HepG2 (cell line): ENCODE data around the gene MCF2L. TPM values are rescaled to one million over a fixed set of nuclear protein-coding genes. Genes with fewer than 3 reads are reported as not detected.

Experiments
- CHD4 ChIP-seq: fragments of 200-600 bp; sonication (generic); IDR thresholded peaks from 2 replicates; pipeline ENCODE4 v1.7.0; 2017; ENCODE audit warnings: mild to moderate bottlenecking, low read length, borderline replicate concordance
- FOXM1 ChIP-seq: sonication (generic); formaldehyde crosslinking; IDR thresholded peaks from 2 replicates; pipeline ENCODE4 v1.5.0; 2020; ENCODE audit warnings: missing genetic modification reagents
- GATAD1 ChIP-seq: IDR thresholded peaks from 2 replicates; pipeline ENCODE4 v1.6.1; 2016; ENCODE audit warnings: missing genetic modification reagents, missing compliant biosample characterization
- MAF1 ChIP-seq: sonication (generic); formaldehyde crosslinking; IDR thresholded peaks from 2 replicates; pipeline ENCODE4 v1.5.0; 2020; ENCODE audit warnings: missing genetic modification reagents, borderline replicate concordance
- MXI1 ChIP-seq: IDR thresholded peaks from 3 replicates; pipeline ENCODE4 v1.6.1; 2012; ENCODE audit warnings: low read depth, low read length, inconsistent platforms, borderline replicate concordance
- NFE2L2 ChIP-seq: fragments of 150-350 bp; IDR thresholded peaks from 2 replicates; pipeline ENCODE4 v1.6.1; 2014; ENCODE audit warnings: low read length
- NFKBIZ ChIP-seq: IDR thresholded peaks from 2 replicates; pipeline ENCODE4 v1.6.1; 2018; ENCODE audit warnings: missing genetic modification reagents, missing compliant biosample characterization
- SATB2 ChIP-seq: sonication (generic); formaldehyde crosslinking; IDR thresholded peaks from 2 replicates; pipeline ENCODE4 v1.5.0; 2020; ENCODE audit warnings: missing genetic modification reagents
- SOX5 ChIP-seq: IDR thresholded peaks from 2 replicates; pipeline ENCODE4 v1.6.1; 2016; ENCODE audit warnings: borderline replicate concordance
- SRF ChIP-seq: IDR thresholded peaks from 2 replicates; pipeline ENCODE4 v1.6.1; 2011; ENCODE audit warnings: mild to moderate bottlenecking, low read depth, low read length, moderate library complexity
- TCF7 ChIP-seq: sonication (generic); IDR thresholded peaks from 2 replicates; pipeline ENCODE4 v1.6.1; 2016; ENCODE audit warnings: antibody characterized with exemption, low read depth
- ZNF136 ChIP-seq: sonication (generic); formaldehyde crosslinking; IDR thresholded peaks from 2 replicates; pipeline ENCODE4 v1.8.1; 2022; ENCODE audit warnings: low read depth, mild to moderate bottlenecking, moderate library complexity, missing genetic modification reagents
- ZNF138 ChIP-seq: sonication (generic); formaldehyde crosslinking; IDR thresholded peaks from 2 replicates; pipeline ENCODE4 v1.5.0; 2020; ENCODE audit warnings: mild to moderate bottlenecking, low read depth, missing genetic modification reagents
- ZNF496 ChIP-seq: sonication (generic); formaldehyde crosslinking; IDR thresholded peaks from 2 replicates; pipeline ENCODE4 v1.8.1; 2023; ENCODE audit warnings: mild to moderate bottlenecking, moderate library complexity, missing genetic modification reagents; ENCODE audit not compliant: insufficient replicate concordance
- ZNF629 ChIP-seq: sonication (generic); formaldehyde crosslinking; conservative IDR thresholded peaks from 2 replicates; pipeline ENCODE4 v1.5.0; 2020; ENCODE audit warnings: missing genetic modification reagents
- ZSCAN31 ChIP-seq: sonication (generic); formaldehyde crosslinking; IDR thresholded peaks from 2 replicates; pipeline ENCODE4 v1.5.0; 2020; ENCODE audit warnings: low read depth, mild to moderate bottlenecking, missing genetic modification reagents
- polyA plus RNA-seq, 8 experiments: library from polyadenylated mRNA; depleted of rRNA in 3 of 8; stranded (reverse) in 7 of 8; unstranded in 1 of 8; fragments of >200 nt; fragmentation: Illumina TruSeq in 4 of 8; extraction: Trizol in 4 of 8; gene quantifications; 2 replicates each; pipeline versions ENCODE4 v1.2.1 to v1.2.3, GENCODE V29; 2011 to 2016; ENCODE audit warnings: low read depth in 4 of 8, missing spikeins in 1 of 8, mixed read lengths in 1 of 8; ENCODE audit not compliant: insufficient read depth in 1 of 8
- total RNA-seq, 5 experiments: library from RNA; depleted of rRNA; stranded (reverse); fragments of >200 nt; fragmentation: Illumina TruSeq; extraction: Trizol; gene quantifications; 2 replicates each; pipeline ENCODE4 v1.2.3, GENCODE V29; 2016; ENCODE audit warnings: low read depth in 1 of 5
- TF ChIP-seq, protein P1 (sequence below): sonication (generic); formaldehyde crosslinking; IDR thresholded peaks from 2 replicates; pipeline ENCODE4 v1.4.0; 2020; ENCODE audit warnings: missing genetic modification reagents, mild to moderate bottlenecking, borderline replicate concordance
- TF ChIP-seq, protein P2 (sequence below): sonication (generic); formaldehyde crosslinking; IDR thresholded peaks from 2 replicates; pipeline ENCODE4 v1.5.0; 2020; ENCODE audit warnings: missing genetic modification reagents
- TF ChIP-seq, protein P3 (sequence below): sonication (generic); formaldehyde crosslinking; IDR thresholded peaks from 2 replicates; pipeline ENCODE4 v1.4.0; 2020; ENCODE audit warnings: missing genetic modification reagents
- TF ChIP-seq, protein P4 (sequence below): sonication (generic); formaldehyde crosslinking; IDR thresholded peaks from 2 replicates; pipeline ENCODE4 v1.5.0; 2020; ENCODE audit warnings: mild to moderate bottlenecking, low read depth, missing genetic modification reagents, borderline replicate concordance

The MCF2L gene
- total and polyA plus RNA-seq, 2 of the 13 experiments (the other 11 are each of a cell fraction or from before 2014, with no cell fraction given): 19.4 to 28.4 TPM

DNA sequence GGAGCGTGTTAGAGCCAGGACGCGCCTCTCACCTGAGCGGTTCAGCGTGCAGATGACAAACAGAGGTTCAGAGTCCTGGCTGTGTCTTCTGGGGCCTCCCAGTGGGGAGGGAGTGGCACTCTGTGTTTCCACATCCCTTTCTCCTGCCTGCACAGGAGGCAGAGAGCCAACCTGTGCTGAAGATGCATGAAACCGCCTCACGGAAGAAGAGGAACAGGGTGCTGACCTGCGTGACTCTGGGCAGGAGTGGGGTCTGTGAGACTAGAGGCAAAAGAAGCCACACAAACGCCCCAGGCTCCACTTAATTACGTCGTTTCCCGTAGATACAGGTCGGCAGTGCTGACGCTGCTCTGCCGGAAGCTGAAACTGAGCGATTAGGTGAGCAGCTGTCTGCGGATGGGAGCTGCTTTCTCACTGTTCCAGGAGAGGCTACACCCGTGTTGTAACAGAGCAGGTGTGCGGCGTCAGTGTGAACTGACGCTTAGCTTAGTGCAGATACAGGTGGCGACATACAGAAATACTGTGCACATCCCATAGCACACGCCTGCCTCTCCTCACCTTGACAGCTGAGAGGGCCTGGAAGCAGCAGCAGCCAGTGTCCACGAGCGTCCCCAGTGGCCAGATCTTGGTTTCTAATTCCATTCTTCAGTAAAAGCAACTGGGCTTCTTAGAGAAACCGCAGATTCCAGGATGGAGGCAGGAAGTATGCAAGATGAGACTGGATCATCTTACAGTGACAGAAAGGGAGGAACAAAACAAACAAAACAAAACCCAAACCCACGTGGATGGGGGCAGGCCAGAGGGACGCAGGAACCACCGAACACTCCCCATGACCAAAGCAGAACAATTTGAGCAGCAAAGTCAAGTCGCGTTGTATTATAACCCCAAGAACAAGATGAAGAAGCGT lies 37.7 kb upstream of the MCF2L start (continued):
- TF ChIP-seq, protein P1, sequence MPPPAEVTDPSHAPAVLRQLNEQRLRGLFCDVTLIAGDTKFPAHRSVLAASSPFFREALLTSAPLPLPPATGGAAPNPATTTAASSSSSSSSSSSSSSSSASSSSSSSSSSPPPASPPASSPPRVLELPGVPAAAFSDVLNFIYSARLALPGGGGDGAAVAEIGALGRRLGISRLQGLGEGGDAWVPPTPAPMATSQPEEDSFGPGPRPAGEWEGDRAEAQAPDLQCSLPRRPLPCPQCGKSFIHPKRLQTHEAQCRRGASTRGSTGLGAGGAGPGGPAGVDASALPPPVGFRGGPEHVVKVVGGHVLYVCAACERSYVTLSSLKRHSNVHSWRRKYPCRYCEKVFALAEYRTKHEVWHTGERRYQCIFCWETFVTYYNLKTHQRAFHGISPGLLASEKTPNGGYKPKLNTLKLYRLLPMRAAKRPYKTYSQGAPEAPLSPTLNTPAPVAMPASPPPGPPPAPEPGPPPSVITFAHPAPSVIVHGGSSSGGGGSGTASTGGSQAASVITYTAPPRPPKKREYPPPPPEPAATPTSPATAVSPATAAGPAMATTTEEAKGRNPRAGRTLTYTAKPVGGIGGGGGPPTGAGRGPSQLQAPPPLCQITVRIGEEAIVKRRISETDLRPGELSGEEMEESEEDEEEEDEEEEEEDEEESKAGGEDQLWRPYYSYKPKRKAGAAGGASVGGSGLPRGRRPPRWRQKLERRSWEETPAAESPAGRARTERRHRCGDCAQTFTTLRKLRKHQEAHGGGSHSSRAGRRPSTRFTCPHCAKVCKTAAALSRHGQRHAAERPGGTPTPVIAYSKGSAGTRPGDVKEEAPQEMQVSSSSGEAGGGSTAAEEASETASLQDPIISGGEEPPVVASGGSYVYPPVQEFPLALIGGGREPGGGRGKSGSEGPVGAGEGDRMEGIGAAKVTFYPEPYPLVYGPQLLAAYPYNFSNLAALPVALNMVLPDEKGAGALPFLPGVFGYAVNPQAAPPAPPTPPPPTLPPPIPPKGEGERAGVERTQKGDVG (CRISPR knock-in tag): no peak; the same call in 1 of the 2 replicates
- TF ChIP-seq ZNF136 (CRISPR knock-in tag) (no peak), TCF7 (no peak), FOXM1 (CRISPR knock-in tag) (no peak), ZNF496 (no peak), NFE2L2 (no peak), SATB2 (CRISPR knock-in tag) (no peak), SOX5 (CRISPR knock-in tag) (no peak; the same call in 1 of the 2 replicates), ZNF629 (CRISPR knock-in tag) (no peak), MXI1 (0 out of 3 replicates have a peak, but pooled peaks have one; percentile 48), MAF1 (CRISPR knock-in tag) (no peak), ZSCAN31 (no peak; the same call in 1 of the 2 replicates), SRF (no peak), ZNF138 (CRISPR knock-in tag) (no peak), CHD4 (no peak), GATAD1 (peak; percentile 56; the same call in 1 of the 2 replicates), NFKBIZ (CRISPR knock-in tag) (no peak)
- TF ChIP-seq, protein P2, sequence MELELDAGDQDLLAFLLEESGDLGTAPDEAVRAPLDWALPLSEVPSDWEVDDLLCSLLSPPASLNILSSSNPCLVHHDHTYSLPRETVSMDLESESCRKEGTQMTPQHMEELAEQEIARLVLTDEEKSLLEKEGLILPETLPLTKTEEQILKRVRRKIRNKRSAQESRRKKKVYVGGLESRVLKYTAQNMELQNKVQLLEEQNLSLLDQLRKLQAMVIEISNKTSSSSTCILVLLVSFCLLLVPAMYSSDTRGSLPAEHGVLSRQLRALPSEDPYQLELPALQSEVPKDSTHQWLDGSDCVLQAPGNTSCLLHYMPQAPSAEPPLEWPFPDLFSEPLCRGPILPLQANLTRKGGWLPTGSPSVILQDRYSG (CRISPR knock-in tag): no peak
- TF ChIP-seq, protein P3, sequence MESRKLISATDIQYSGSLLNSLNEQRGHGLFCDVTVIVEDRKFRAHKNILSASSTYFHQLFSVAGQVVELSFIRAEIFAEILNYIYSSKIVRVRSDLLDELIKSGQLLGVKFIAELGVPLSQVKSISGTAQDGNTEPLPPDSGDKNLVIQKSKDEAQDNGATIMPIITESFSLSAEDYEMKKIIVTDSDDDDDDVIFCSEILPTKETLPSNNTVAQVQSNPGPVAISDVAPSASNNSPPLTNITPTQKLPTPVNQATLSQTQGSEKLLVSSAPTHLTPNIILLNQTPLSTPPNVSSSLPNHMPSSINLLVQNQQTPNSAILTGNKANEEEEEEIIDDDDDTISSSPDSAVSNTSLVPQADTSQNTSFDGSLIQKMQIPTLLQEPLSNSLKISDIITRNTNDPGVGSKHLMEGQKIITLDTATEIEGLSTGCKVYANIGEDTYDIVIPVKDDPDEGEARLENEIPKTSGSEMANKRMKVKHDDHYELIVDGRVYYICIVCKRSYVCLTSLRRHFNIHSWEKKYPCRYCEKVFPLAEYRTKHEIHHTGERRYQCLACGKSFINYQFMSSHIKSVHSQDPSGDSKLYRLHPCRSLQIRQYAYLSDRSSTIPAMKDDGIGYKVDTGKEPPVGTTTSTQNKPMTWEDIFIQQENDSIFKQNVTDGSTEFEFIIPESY: no peak
- TF ChIP-seq, protein P4, sequence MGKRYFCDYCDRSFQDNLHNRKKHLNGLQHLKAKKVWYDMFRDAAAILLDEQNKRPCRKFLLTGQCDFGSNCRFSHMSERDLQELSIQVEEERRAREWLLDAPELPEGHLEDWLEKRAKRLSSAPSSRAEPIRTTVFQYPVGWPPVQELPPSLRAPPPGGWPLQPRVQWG: no peak
